Thyroid gland (tissue), 4 donors: ENCODE measurements around the gene NPNT. TPM values are rescaled to one million over a fixed set of nuclear protein-coding genes. Genes with fewer than 3 reads are reported as not detected.
A peak's percentile ranks its signal among the peaks of the same experiment; 100 is the strongest.

ENCODE experiments used
- DNase-seq, 2 donors: peaks; one replicate each; pipeline ENCODE4 v3.0.0-alpha.2; 2019
- H3K27ac ChIP-seq, 3 donors: fragments of 200-600 bp; sonication (generic); 1 replicate in 2 of 3; 2 replicates in 1 of 3; pipeline ENCODE4 v1.5.1; 2016 to 2019; ENCODE audit warnings: mild to moderate bottlenecking in 1 of 3, moderate library complexity in 1 of 3
- H3K27me3 ChIP-seq: fragments of 200-600 bp; sonication (generic); one replicate; pipeline ENCODE4 v1.5.1; 2019
- H3K36me3 ChIP-seq, 2 donors: fragments of 200-600 bp; sonication (generic); one replicate each; pipeline ENCODE4 v1.5.1; 2016 to 2019
- H3K4me1 ChIP-seq, 2 donors: fragments of 200-600 bp; sonication (generic); one replicate each; pipeline ENCODE4 v1.5.1; 2017 to 2019
- H3K4me3 ChIP-seq, 3 donors: fragments of 200-600 bp; sonication (generic); replicated peaks in 1 of 3; 1 replicate in 2 of 3; 2 replicates in 1 of 3; pipeline ENCODE4 v1.5.1; 2016; ENCODE audit warnings: mild to moderate bottlenecking in 1 of 3
- H3K9me3 ChIP-seq: fragments of 200-600 bp; sonication (generic); one replicate; pipeline ENCODE4 v1.5.1; 2017
- CTCF ChIP-seq, 6 experiments: fragments of 200-600 bp in 3 of 6; fragments of 450-650 bp in 3 of 6; sonication (generic) in 3 of 6; IDR thresholded peaks; one replicate each; pipeline ENCODE4 v1.5.1; 2016 to 2019; ENCODE audit warnings: antibody characterized with exemption in 6 of 6, mild to moderate bottlenecking in 2 of 6, inconsistent platforms in 1 of 6, moderate library complexity in 1 of 6
- POLR2A ChIP-seq, 2 donors: fragments of 450-650 bp; IDR thresholded peaks; one replicate each; pipeline ENCODE4 v1.6.1; 2017; ENCODE audit warnings: antibody characterized with exemption in 2 of 2, mild to moderate bottlenecking in 2 of 2, moderate library complexity in 1 of 2
- WGBS, 2 donors: methylation state at CpG; one replicate each; pipeline ENCODE4 v1.1.5; 2017; 5-methylcytosine and 5-hydroxymethylcytosine counted together
- intact Hi-C: fragments of 100-400 bp; cut with DNase I; formaldehyde crosslinking; loops from one replicate; pipeline ENCODE4 v1.15.1; 2023
- total RNA-seq, 4 donors: library from RNA; depleted of rRNA; stranded (reverse); fragments of >200 nt; gene quantifications; one replicate each; pipeline ENCODE4 v1.2.3, GENCODE V29; 2016

Gene NPNT
- total RNA-seq, 4 donors from 2014 or later = 630 to 907 (median 817) TPM

GRCh38 chr4:105924341-105924740 is 29.1 kb downstream of the NPNT start:
- Histone ChIP-seq H3K4me1 (peaks cover 54 to 59% of the 10 kb centered on the region in 2 donors), H3K27ac (peak overlapping the region; percentile 13 to 84 (median 82)), H3K4me3 (no peak overlapping the region), H3K27me3 (no peaks in the 10 kb centered on the region), H3K36me3 (peaks cover 7 to 8% of the 10 kb centered on the region in 2 donors), H3K9me3 (no peaks in the 10 kb centered on the region)
- WGBS, 2 donors = 67 to 90% methylated on average over 1 of the region's 1 CpG
- intact Hi-C loops = no loop called here
- DNase-seq = no peak
- TF ChIP-seq POLR2A (IDR thresholded peaks at IDR 0.05) = no peak
- TF ChIP-seq CTCF (IDR thresholded peaks at IDR 0.05) = no peak

GRCh38 chr4:105930698-105931097 is 35.4 kb downstream of the NPNT start:
- intact Hi-C loops = loop anchor here (5.0 kb wide), 1 partner anchor 33 kb away; the partner anchor contains the start of gene NPNT
- Histone ChIP-seq H3K4me1 (peaks cover 9 to 11% of the 10 kb centered on the region in 2 donors), H3K9me3 (no peaks in the 10 kb centered on the region), H3K27ac (peak overlapping the region in 2 of 3 donors; percentile 13 to 62), H3K4me3 (no peak overlapping the region), H3K27me3 (no peaks in the 10 kb centered on the region), H3K36me3 (peaks cover 8 to 11% of the 10 kb centered on the region in 2 donors)
- TF ChIP-seq POLR2A (IDR thresholded peaks at IDR 0.05) = no peak
- TF ChIP-seq CTCF (IDR thresholded peaks at IDR 0.05) = no peak
- peak; percentile 23 to 34 for DNase-seq
- 78 to 82% methylated on average over 2 of the region's 2 CpGs for WGBS, 2 donors

- DNase-seq = no peak
- Histone ChIP-seq H3K4me1 (peaks cover 25 to 30% of the 10 kb centered on the region in 2 donors), H3K4me3 (no peak overlapping the region), H3K27ac (no peak overlapping the region), H3K9me3 (no peaks in the 10 kb centered on the region), H3K36me3 (peaks cover 4 to 8% of the 10 kb centered on the region in 2 donors), H3K27me3 (no peaks in the 10 kb centered on the region)
- 91 to 95% methylated on average over 2 of the region's 2 CpGs for WGBS, 2 donors
- no peak for TF ChIP-seq CTCF (IDR thresholded peaks at IDR 0.05)
- TF ChIP-seq POLR2A (IDR thresholded peaks at IDR 0.05) = no peak
- intact Hi-C loops = loop anchor here (5.0 kb wide), 1 partner anchor 36 kb away; the partner anchor contains the start of gene NPNT
Observed at GRCh38 chr4:105933083-105933482, 37.8 kb downstream of the NPNT start.

- Histone ChIP-seq H3K4me3 (no peak overlapping the region), H3K4me1 (peaks cover 25 to 39% of the 10 kb centered on the region in 2 donors), H3K36me3 (peaks cover 0 to 7% of the 10 kb centered on the region in 2 donors), H3K27me3 (no peaks in the 10 kb centered on the region), H3K27ac (peak overlapping the region in 2 of 3 donors; percentile 58 to 71), H3K9me3 (no peaks in the 10 kb centered on the region)
- intact Hi-C loops = loop anchor here (5.0 kb wide), 1 partner anchor 37 kb away; the partner anchor contains the start of gene NPNT
- no peak for DNase-seq
- WGBS, 2 donors = 90 to 93% methylated on average over 1 of the region's 1 CpG
- TF ChIP-seq CTCF (IDR thresholded peaks at IDR 0.05) = no peak
- TF ChIP-seq POLR2A (IDR thresholded peaks at IDR 0.05) = no peak
Observed at GRCh38 chr4:105934386-105934785, 39.1 kb downstream of the NPNT start.

- TF ChIP-seq POLR2A (IDR thresholded peaks at IDR 0.05) (peak in 1 of 2 donors; percentile 34), CTCF (IDR thresholded peaks at IDR 0.05) (no peak)
- Histone ChIP-seq H3K9me3 (no peaks in the 10 kb centered on the region), H3K4me1 (peaks cover 17 to 32% of the 10 kb centered on the region in 2 donors), H3K36me3 (peaks cover 17 to 23% of the 10 kb centered on the region in 2 donors), H3K4me3 (no peak overlapping the region), H3K27ac (peak overlapping the region; percentile 58 to 71 (median 67)), H3K27me3 (no peaks in the 10 kb centered on the region)
- WGBS, 2 donors = 37 to 41% methylated on average over 7 of the region's 7 CpGs
- intact Hi-C loops = no loop called here
- peak; percentile 72 to 76 for DNase-seq
Observed at GRCh38 chr4:105936901-105937300, 41.6 kb downstream of the NPNT start.
